Measurements from ENCODE around the gene LPP.

- TF ChIP-seq CTCF (IDR thresholded peaks at IDR 0.05; ENCODE audit: insufficient read depth, low read length) (no peak), POLR2AphosphoS5 (IDR thresholded peaks at IDR 0.05; ENCODE audit: low read depth) (no peak), REST (IDR thresholded peaks at IDR 0.05; ENCODE audit: insufficient replicate concordance, low read depth) (no peak)
Observed at GRCh38 chr3:188801393-188801792, 647.4 kb downstream of the LPP start.
